GM23338 (cell line): ENCODE data around the gene ZBTB20. TPM values are rescaled to one million over a fixed set of nuclear protein-coding genes. Genes with fewer than 3 reads are reported as not detected.

Source experiments
- ATAC-seq: fragments of 200-7000 bp; cut with Tn5 transposase; 3 replicates; pipeline ENCODE4 v1.9.1; 2020
- DNase-seq: peaks from one replicate; pipeline ENCODE4 v3.0.0-alpha.2; 2015; ENCODE audit warnings: low spot score
- H2AFZ ChIP-seq: fragments of 200-600 bp; sonication (generic); 2 replicates; pipeline ENCODE4 v1.8.0; 2016; ENCODE audit warnings: antibody characterized with exemption, mild to moderate bottlenecking, moderate library complexity
- H3F3A ChIP-seq: fragments of 200-600 bp; sonication (generic); replicated peaks from 2 replicates; pipeline ENCODE4 v1.8.0; 2017; ENCODE audit warnings: antibody characterized with exemption, mixed run types, low read depth
- H3K27ac ChIP-seq: fragments of 200-600 bp; sonication (generic); 2 replicates; pipeline ENCODE4 v1.6.1; 2016; ENCODE audit warnings: low read depth
- H3K27me3 ChIP-seq: fragments of 200-600 bp; sonication (generic); 2 replicates; pipeline ENCODE4 v1.8.0; 2016; ENCODE audit warnings: mild to moderate bottlenecking, mixed run types, moderate library complexity; ENCODE audit not compliant: insufficient read depth
- H3K36me3 ChIP-seq: fragments of 200-600 bp; sonication (generic); 2 replicates; pipeline ENCODE4 v1.8.0; 2016; ENCODE audit warnings: mild to moderate bottlenecking; ENCODE audit not compliant: insufficient read depth
- H3K4me1 ChIP-seq: fragments of 200-600 bp; sonication (generic); 2 replicates; pipeline ENCODE4 v1.8.0; 2016; ENCODE audit warnings: mild to moderate bottlenecking, moderate library complexity; ENCODE audit not compliant: insufficient read depth
- H3K4me2 ChIP-seq: fragments of 200-600 bp; sonication (generic); 2 replicates; pipeline ENCODE4 v1.7.1; 2017; ENCODE audit warnings: mixed run types
- H3K4me3 ChIP-seq: fragments of 200-600 bp; sonication (generic); 2 replicates; pipeline ENCODE4 v1.6.1; 2016; ENCODE audit warnings: mixed run types
- H3K79me2 ChIP-seq: fragments of 200-600 bp; sonication (generic); replicated peaks from 2 replicates; pipeline ENCODE4 v1.8.0; 2017; ENCODE audit warnings: mild to moderate bottlenecking; ENCODE audit not compliant: insufficient read depth
- H3K9me2 ChIP-seq: fragments of 200-600 bp; sonication (generic); 2 replicates; pipeline ENCODE4 v1.8.0; 2017; ENCODE audit not compliant: insufficient read depth
- H4K20me1 ChIP-seq: fragments of 200-600 bp; sonication (generic); replicated peaks from 2 replicates; pipeline ENCODE4 v1.8.0; 2017; ENCODE audit warnings: mild to moderate bottlenecking; ENCODE audit not compliant: insufficient read depth
- H3K27ac Mint-ChIP-seq: 2 replicates; pipeline ENCODE4 v1.8.0; 2020; ENCODE audit warnings: inconsistent platforms, mild to moderate bottlenecking, moderate library complexity, mixed read lengths
- H3K27me3 Mint-ChIP-seq: 3 replicates; pipeline ENCODE4 v1.8.0; 2022; ENCODE audit warnings: low read depth, mild to moderate bottlenecking, moderate library complexity, mixed read lengths, inconsistent platforms; ENCODE audit not compliant: insufficient read depth, poor library complexity
- H3K36me3 Mint-ChIP-seq: 3 replicates; pipeline ENCODE4 v1.8.0; 2021; ENCODE audit warnings: low read depth, mild to moderate bottlenecking, inconsistent platforms, moderate library complexity, mixed read lengths
- H3K4me1 Mint-ChIP-seq: 3 replicates; pipeline ENCODE4 v1.8.0; 2020; ENCODE audit warnings: mild to moderate bottlenecking, inconsistent platforms, mixed read lengths
- H3K4me3 Mint-ChIP-seq: 3 replicates; pipeline ENCODE4 v1.8.0; 2021; ENCODE audit warnings: moderate library complexity, mild to moderate bottlenecking, inconsistent platforms, mixed read lengths
- H3K9me3 Mint-ChIP-seq: 3 replicates; pipeline ENCODE4 v1.8.0; 2020; ENCODE audit warnings: moderate library complexity, mild to moderate bottlenecking, inconsistent platforms, mixed read lengths
- CREB1 ChIP-seq: fragments of 250-450 bp; sonication (Bioruptor Pico); IDR thresholded peaks from 2 replicates; pipeline ENCODE4 v1.5.0; 2020; ENCODE audit warnings: low read depth, mild to moderate bottlenecking, moderate library complexity
- EZH2 ChIP-seq: fragments of 200-600 bp; sonication (generic); IDR thresholded peaks from one replicate; pipeline ENCODE4 v1.8.0; 2017; ENCODE audit warnings: antibody characterized with exemption, mild to moderate bottlenecking, low read depth; ENCODE audit not compliant: unreplicated experiment
- EZH2phosphoT487 ChIP-seq: fragments of 200-600 bp; sonication (generic); IDR thresholded peaks from one replicate; pipeline ENCODE4 v1.8.1; 2018; ENCODE audit warnings: antibody characterized with exemption; ENCODE audit not compliant: unreplicated experiment
- JUNB ChIP-seq: IDR thresholded peaks from one replicate; pipeline ENCODE4 v1.6.1; 2016; ENCODE audit warnings: antibody characterized with exemption; ENCODE audit not compliant: unreplicated experiment
- NANOG ChIP-seq: IDR thresholded peaks from 2 replicates; pipeline ENCODE4 v1.6.1; 2016; ENCODE audit warnings: antibody characterized with exemption, borderline replicate concordance
- POLR2AphosphoS5 ChIP-seq: IDR thresholded peaks from 2 replicates; pipeline ENCODE4 v1.6.1; 2016; ENCODE audit warnings: antibody characterized with exemption, low read depth
- REST ChIP-seq: IDR thresholded peaks from one replicate; pipeline ENCODE4 v1.6.1; 2018; ENCODE audit warnings: antibody characterized with exemption; ENCODE audit not compliant: unreplicated experiment
- STAT1 ChIP-seq: IDR thresholded peaks from one replicate; pipeline ENCODE4 v1.6.1; 2016; ENCODE audit warnings: antibody characterized with exemption; ENCODE audit not compliant: unreplicated experiment
- ZNF114 ChIP-seq: fragments of 250-450 bp; sonication (Bioruptor Pico); IDR thresholded peaks from 2 replicates; pipeline ENCODE4 v1.5.0; 2020; ENCODE audit warnings: mild to moderate bottlenecking, moderate library complexity
- ZNF331 ChIP-seq: fragments of 250-450 bp; sonication (Bioruptor Pico); IDR thresholded peaks from 2 replicates; pipeline ENCODE4 v1.5.0; 2020; ENCODE audit warnings: low read depth, mild to moderate bottlenecking, moderate library complexity
- ZNF462 ChIP-seq: fragments of 250-450 bp; sonication (Bioruptor Pico); IDR thresholded peaks from 2 replicates; pipeline ENCODE4 v1.5.0; 2020; ENCODE audit warnings: mild to moderate bottlenecking, moderate library complexity
- polyA plus RNA-seq: library from polyadenylated mRNA; unstranded; fragments of >200 nt; fragmentation: Nextera tagmentation; extraction: Ambion mirVana; gene quantifications from 2 replicates; pipeline ENCODE4 v1.2.1, GENCODE V29; 2016
- total RNA-seq: library from RNA; depleted of rRNA; stranded (reverse); fragments of >200 nt; shearing (Covaris generic); gene quantifications from 2 replicates; pipeline ENCODE4 v1.2.3, GENCODE V29; 2014
- TF ChIP-seq, protein P1 (sequence below): IDR thresholded peaks from 2 replicates; pipeline ENCODE4 v1.6.1; 2016; ENCODE audit warnings: antibody characterized with exemption
- TF ChIP-seq, protein P2 (sequence below), 2 experiments: fragments of 200-600 bp in 1 of 2; sonication (generic) in 1 of 2; conservative IDR thresholded peaks; 2 replicates each; pipeline versions ENCODE4 v1.5.1 to v1.6.1; 2016 to 2017; ENCODE audit warnings: antibody characterized with exemption in 2 of 2, low read depth in 2 of 2, mild to moderate bottlenecking in 2 of 2, moderate library complexity in 1 of 2

ZBTB20 gene
- total and polyA plus RNA-seq, 2 experiments from 2014 or later, result 2.0 to 3.3 TPM

- H3K4me1 Mint-ChIP-seq, result no peaks in the 10 kb centered on the region
- H3K27me3 Mint-ChIP-seq, result no peaks in the 10 kb centered on the region
- H3K4me1 ChIP-seq, result no peaks in the 10 kb centered on the region
- no peaks in the 10 kb centered on the region for H3F3A ChIP-seq
- no peaks in the 10 kb centered on the region for H3K27me3 ChIP-seq
- no peak overlapping the region for H2AFZ ChIP-seq
- ATAC-seq (no peak), DNase-seq (no peak)
- no peaks in the 10 kb centered on the region for H3K36me3 ChIP-seq
- no peak overlapping the region for H3K4me3 Mint-ChIP-seq
- H4K20me1 ChIP-seq, result no peaks in the 10 kb centered on the region
- no peak overlapping the region for H3K4me3 ChIP-seq
- H3K9me3 Mint-ChIP-seq, result no peaks in the 10 kb centered on the region
- no peak overlapping the region for H3K27ac Mint-ChIP-seq
- TF ChIP-seq REST, result no peak
- no peak for TF ChIP-seq STAT1
- TF ChIP-seq POLR2AphosphoS5, result no peak
- no peak for TF ChIP-seq EZH2phosphoT487
- no peak for TF ChIP-seq JUNB
- TF ChIP-seq ZNF331 (CRISPR knock-in tag), result no peak
- TF ChIP-seq EZH2, result no peak
- TF ChIP-seq, protein P1, sequence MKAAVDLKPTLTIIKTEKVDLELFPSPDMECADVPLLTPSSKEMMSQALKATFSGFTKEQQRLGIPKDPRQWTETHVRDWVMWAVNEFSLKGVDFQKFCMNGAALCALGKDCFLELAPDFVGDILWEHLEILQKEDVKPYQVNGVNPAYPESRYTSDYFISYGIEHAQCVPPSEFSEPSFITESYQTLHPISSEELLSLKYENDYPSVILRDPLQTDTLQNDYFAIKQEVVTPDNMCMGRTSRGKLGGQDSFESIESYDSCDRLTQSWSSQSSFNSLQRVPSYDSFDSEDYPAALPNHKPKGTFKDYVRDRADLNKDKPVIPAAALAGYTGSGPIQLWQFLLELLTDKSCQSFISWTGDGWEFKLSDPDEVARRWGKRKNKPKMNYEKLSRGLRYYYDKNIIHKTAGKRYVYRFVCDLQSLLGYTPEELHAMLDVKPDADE, result no peak
- no peak for TF ChIP-seq ZNF114
- TF ChIP-seq, protein P2, sequence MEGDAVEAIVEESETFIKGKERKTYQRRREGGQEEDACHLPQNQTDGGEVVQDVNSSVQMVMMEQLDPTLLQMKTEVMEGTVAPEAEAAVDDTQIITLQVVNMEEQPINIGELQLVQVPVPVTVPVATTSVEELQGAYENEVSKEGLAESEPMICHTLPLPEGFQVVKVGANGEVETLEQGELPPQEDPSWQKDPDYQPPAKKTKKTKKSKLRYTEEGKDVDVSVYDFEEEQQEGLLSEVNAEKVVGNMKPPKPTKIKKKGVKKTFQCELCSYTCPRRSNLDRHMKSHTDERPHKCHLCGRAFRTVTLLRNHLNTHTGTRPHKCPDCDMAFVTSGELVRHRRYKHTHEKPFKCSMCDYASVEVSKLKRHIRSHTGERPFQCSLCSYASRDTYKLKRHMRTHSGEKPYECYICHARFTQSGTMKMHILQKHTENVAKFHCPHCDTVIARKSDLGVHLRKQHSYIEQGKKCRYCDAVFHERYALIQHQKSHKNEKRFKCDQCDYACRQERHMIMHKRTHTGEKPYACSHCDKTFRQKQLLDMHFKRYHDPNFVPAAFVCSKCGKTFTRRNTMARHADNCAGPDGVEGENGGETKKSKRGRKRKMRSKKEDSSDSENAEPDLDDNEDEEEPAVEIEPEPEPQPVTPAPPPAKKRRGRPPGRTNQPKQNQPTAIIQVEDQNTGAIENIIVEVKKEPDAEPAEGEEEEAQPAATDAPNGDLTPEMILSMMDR (conservative IDR thresholded peaks at IDR 0.05; ENCODE audit: low read depth in 2 of 2), result no peak
- no peak for TF ChIP-seq NANOG
- TF ChIP-seq CREB1 (CRISPR knock-in tag), result no peak
- TF ChIP-seq ZNF462 (CRISPR knock-in tag), result no peak
- H3K36me3 Mint-ChIP-seq, result no peaks in the 10 kb centered on the region
- H3K4me2 ChIP-seq, result no peak overlapping the region
- H3K79me2 ChIP-seq, result no peaks in the 10 kb centered on the region
- H3K27ac ChIP-seq, result no peak overlapping the region
- 0 out of 2 replicates have a peak, but pooled peaks cover 4% of the 10 kb centered on the region for H3K9me2 ChIP-seq
Observed at GRCh38 chr3:114490829-114491228, 656.3 kb downstream of the ZBTB20 start.
